DOHH2 (cell line): Measurements from ENCODE around the gene RPS16.

Experiments
- H3F3A ChIP-seq: fragments of 200-600 bp; sonication (generic), shearing (Covaris generic); 2 replicates; pipeline ENCODE4 v1.6.0; 2016; ENCODE audit warnings: antibody characterized with exemption, mild to moderate bottlenecking; ENCODE audit not compliant: control insufficient read depth, insufficient read depth
- H3K27ac ChIP-seq: fragments of 200-600 bp; sonication (generic); 2 replicates; pipeline ENCODE4 v1.5.1; 2014; ENCODE audit warnings: low read depth, mild to moderate bottlenecking, low read length, moderate library complexity
- H3K27me3 ChIP-seq: fragments of 200-600 bp; sonication (generic); 2 replicates; pipeline ENCODE4 v1.6.1; 2014; ENCODE audit warnings: mild to moderate bottlenecking, low read length, mixed read lengths; ENCODE audit not compliant: control insufficient read depth
- H3K36me3 ChIP-seq: fragments of 200-600 bp; sonication (generic); 2 replicates; pipeline ENCODE4 v1.6.1; 2014; ENCODE audit warnings: mild to moderate bottlenecking, low read length, moderate library complexity, mixed read lengths; ENCODE audit not compliant: control insufficient read depth
- H3K4me1 ChIP-seq: fragments of 200-600 bp; sonication (generic); 2 replicates; pipeline ENCODE4 v1.6.1; 2014; ENCODE audit warnings: mild to moderate bottlenecking, low read length, mixed read lengths; ENCODE audit not compliant: control insufficient read depth
- H3K4me2 ChIP-seq: fragments of 200-600 bp; sonication (generic); 2 replicates; pipeline ENCODE4 v1.6.0; 2014; ENCODE audit warnings: mild to moderate bottlenecking, low read length, moderate library complexity
- H3K4me3 ChIP-seq: fragments of 200-600 bp; sonication (generic); 2 replicates; pipeline ENCODE4 v1.5.1; 2014; ENCODE audit warnings: mild to moderate bottlenecking, low read length, mixed read lengths
- H3K79me2 ChIP-seq: fragments of 200-600 bp; sonication (generic); 2 replicates; pipeline ENCODE4 v1.6.1; 2014; ENCODE audit warnings: mild to moderate bottlenecking, low read length, mixed read lengths; ENCODE audit not compliant: control insufficient read depth
- H3K9me2 ChIP-seq: fragments of 200-600 bp; sonication (generic); replicated peaks from 2 replicates; pipeline ENCODE4 v1.6.1; 2014; ENCODE audit warnings: mild to moderate bottlenecking, low read length, mixed read lengths; ENCODE audit not compliant: control insufficient read depth
- H3K9me3 ChIP-seq: fragments of 200-600 bp; sonication (generic); 2 replicates; pipeline ENCODE4 v1.6.1; 2014; ENCODE audit warnings: antibody characterized with exemption, low read length, mixed read lengths; ENCODE audit not compliant: control insufficient read depth, insufficient read depth
- H4K20me1 ChIP-seq: fragments of 200-600 bp; sonication (generic); 2 replicates; pipeline ENCODE4 v1.6.0; 2014; ENCODE audit warnings: low read depth, mild to moderate bottlenecking, antibody characterized with exemption, low read length, moderate library complexity; ENCODE audit not compliant: control insufficient read depth, insufficient read depth
- CTCF ChIP-seq: fragments of 200-600 bp; sonication (generic); IDR thresholded peaks from one replicate; pipeline ENCODE4 v1.5.1; 2014; ENCODE audit warnings: antibody characterized with exemption, mild to moderate bottlenecking, low read depth, low read length; ENCODE audit not compliant: poor library complexity, severe bottlenecking
- EZH2phosphoT487 ChIP-seq: fragments of 200-600 bp; sonication (generic); IDR thresholded peaks from 2 replicates; pipeline ENCODE4 v1.6.1; 2017; ENCODE audit warnings: borderline replicate concordance, mild to moderate bottlenecking, antibody characterized with exemption, low read length, moderate library complexity, mixed read lengths

The RPS16 gene

GRCh38 chr19:39384839-39385568 is 50.7 kb downstream of the RPS16 start:
- no peak for TF ChIP-seq EZH2phosphoT487
- no peak for TF ChIP-seq CTCF
- Histone ChIP-seq H3K4me1 (peaks cover 6% of the 10 kb centered on the region), H3K79me2 (peaks cover 7% of the 10 kb centered on the region), H3K36me3 (peaks cover 63% of the 10 kb centered on the region), H3F3A (no peaks in the 10 kb centered on the region), H3K4me2 (no peak overlapping the region), H3K27me3 (no peaks in the 10 kb centered on the region), H3K9me3 (no peaks in the 10 kb centered on the region), H3K27ac (no peak overlapping the region), H3K9me2 (no peaks in the 10 kb centered on the region), H3K4me3 (no peak overlapping the region), H4K20me1 (peaks cover 2% of the 10 kb centered on the region; the same call in 1 of the 2 replicates)
